Vagina (tissue), 2 donors: ENCODE data around the gene GPR75. TPM values are rescaled to one million over a fixed set of nuclear protein-coding genes. Genes with fewer than 3 reads are reported as not detected.
"Not testable (repeated sequence)": the region's sequence is repeated elsewhere in the genome, so short reads cannot be mapped to it uniquely, and the experiment has no call there.

Source experiments
- DNase-seq, 2 donors: peaks; one replicate each; pipeline ENCODE4 v3.0.0-alpha.2; 2017; ENCODE audit errors: extremely low spot score in 2 of 2
- H3K27ac ChIP-seq: fragments of 200-600 bp; sonication (generic); one replicate; pipeline ENCODE4 v1.5.1; 2019
- H3K27me3 ChIP-seq: fragments of 200-600 bp; sonication (generic); one replicate; pipeline ENCODE4 v1.5.1; 2019
- H3K36me3 ChIP-seq, 2 donors: fragments of 200-600 bp; sonication (generic); one replicate each; pipeline ENCODE4 v1.5.1; 2017 to 2019
- H3K4me1 ChIP-seq: fragments of 200-600 bp; sonication (generic); one replicate; pipeline ENCODE4 v1.5.1; 2019
- H3K4me3 ChIP-seq, 2 donors: fragments of 200-600 bp; sonication (generic); 1 replicate in 1 of 2; 2 replicates in 1 of 2; pipeline ENCODE4 v1.5.1; 2016 to 2019
- H3K9me3 ChIP-seq: fragments of 200-600 bp; sonication (generic); one replicate; pipeline ENCODE4 v1.5.1; 2019
- POLR2A ChIP-seq, 2 donors: fragments of 450-650 bp; IDR thresholded peaks; one replicate each; pipeline ENCODE4 v1.6.1; 2017; ENCODE audit warnings: antibody characterized with exemption in 2 of 2, mild to moderate bottlenecking in 2 of 2, moderate library complexity in 2 of 2
- POLR2AphosphoS5 ChIP-seq, 2 donors: sonication (generic); formaldehyde crosslinking; IDR thresholded peaks; one replicate each; pipeline ENCODE4 v1.9.0; 2017; ENCODE audit warnings: antibody characterized with exemption in 2 of 2, mild to moderate bottlenecking in 2 of 2, low read depth in 1 of 2; ENCODE audit not compliant: insufficient read depth in 1 of 2
- intact Hi-C: fragments of 100-400 bp; cut with DNase I; formaldehyde crosslinking; loops from one replicate; pipeline ENCODE4 v1.15.1; 2023
- total RNA-seq: library from RNA; depleted of rRNA; stranded (reverse); fragments of >200 nt; gene quantifications from one replicate; pipeline ENCODE4 v1.2.3, GENCODE V29; 2016
- TF ChIP-seq, protein P1 (sequence below), 3 experiments: fragments of 450-650 bp in 2 of 3; fragments of 200-600 bp in 1 of 3; sonication (generic) in 1 of 3; IDR thresholded peaks; one replicate each; pipeline ENCODE4 v1.5.1; 2017 to 2019; ENCODE audit warnings: antibody characterized with exemption in 3 of 3, mild to moderate bottlenecking in 2 of 3, moderate library complexity in 2 of 3

The GPR75 gene
- total RNA-seq, 1 donor from 2014 or later = 5.4 TPM

DNA sequence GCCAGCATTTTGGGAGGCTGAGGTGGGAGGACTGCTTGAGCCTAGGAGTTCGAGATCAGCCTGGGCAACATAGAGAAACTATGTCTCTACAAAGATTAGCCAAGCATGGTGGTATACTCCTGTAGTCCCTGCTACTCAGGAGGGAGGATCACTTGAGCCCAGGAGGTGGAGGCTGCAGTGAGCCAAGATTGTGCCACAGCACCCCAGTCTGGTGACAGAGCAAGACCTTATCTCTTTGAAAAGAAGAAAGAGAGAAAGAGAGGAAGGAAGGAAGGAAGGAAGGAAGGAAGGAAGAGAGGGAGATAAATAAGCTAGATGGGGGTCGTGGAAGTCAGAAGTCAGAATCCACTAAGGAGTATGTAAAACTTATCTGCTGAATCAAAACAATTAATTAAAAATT is 16.2 kb downstream of the GPR75 start:
- H3K27ac ChIP-seq = no peak overlapping the region
- no peak overlapping the region for H3K4me3 ChIP-seq
- TF ChIP-seq, protein P1, sequence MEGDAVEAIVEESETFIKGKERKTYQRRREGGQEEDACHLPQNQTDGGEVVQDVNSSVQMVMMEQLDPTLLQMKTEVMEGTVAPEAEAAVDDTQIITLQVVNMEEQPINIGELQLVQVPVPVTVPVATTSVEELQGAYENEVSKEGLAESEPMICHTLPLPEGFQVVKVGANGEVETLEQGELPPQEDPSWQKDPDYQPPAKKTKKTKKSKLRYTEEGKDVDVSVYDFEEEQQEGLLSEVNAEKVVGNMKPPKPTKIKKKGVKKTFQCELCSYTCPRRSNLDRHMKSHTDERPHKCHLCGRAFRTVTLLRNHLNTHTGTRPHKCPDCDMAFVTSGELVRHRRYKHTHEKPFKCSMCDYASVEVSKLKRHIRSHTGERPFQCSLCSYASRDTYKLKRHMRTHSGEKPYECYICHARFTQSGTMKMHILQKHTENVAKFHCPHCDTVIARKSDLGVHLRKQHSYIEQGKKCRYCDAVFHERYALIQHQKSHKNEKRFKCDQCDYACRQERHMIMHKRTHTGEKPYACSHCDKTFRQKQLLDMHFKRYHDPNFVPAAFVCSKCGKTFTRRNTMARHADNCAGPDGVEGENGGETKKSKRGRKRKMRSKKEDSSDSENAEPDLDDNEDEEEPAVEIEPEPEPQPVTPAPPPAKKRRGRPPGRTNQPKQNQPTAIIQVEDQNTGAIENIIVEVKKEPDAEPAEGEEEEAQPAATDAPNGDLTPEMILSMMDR (IDR thresholded peaks at IDR 0.05) = no peak
- TF ChIP-seq POLR2AphosphoS5 (IDR thresholded peaks at IDR 0.05; ENCODE audit: insufficient read depth in 1 of 2, low read depth in 1 of 2) (no peak), POLR2A (IDR thresholded peaks at IDR 0.05) (no peak)
- no peaks in the 10 kb centered on the region for H3K9me3 ChIP-seq
- no peaks in the 10 kb centered on the region for H3K4me1 ChIP-seq
- no peaks in the 10 kb centered on the region for H3K27me3 ChIP-seq
- H3K36me3 ChIP-seq = no peaks in the 10 kb centered on the region
- intact Hi-C loops = no loop called here
- DNase-seq = no peak

DNA sequence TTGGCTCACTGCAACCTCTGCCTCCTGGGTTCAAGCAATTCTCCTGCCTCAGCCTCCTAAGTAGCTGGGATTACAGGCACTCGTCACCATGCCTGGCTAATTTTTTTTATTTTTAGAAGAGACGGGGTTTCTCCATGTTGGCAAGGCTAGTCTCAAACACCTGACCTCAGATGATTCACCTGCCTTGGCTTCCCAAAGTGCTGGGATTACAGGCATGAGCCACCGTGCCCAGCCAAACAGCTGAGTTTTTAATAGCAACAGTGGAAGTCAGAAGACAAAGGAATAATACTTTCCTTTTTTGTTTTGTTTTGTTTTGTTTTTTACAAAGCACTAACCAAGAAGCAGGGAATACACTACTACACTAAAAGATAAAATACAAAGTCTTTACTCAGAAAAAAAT is 16.9 kb downstream of the GPR75 start:
- H3K9me3 ChIP-seq = no peaks in the 10 kb centered on the region
- no peaks in the 10 kb centered on the region for H3K4me1 ChIP-seq
- intact Hi-C loops = no loop called here
- TF ChIP-seq POLR2AphosphoS5 (IDR thresholded peaks at IDR 0.05; ENCODE audit: insufficient read depth in 1 of 2, low read depth in 1 of 2) (no peak), POLR2A (IDR thresholded peaks at IDR 0.05) (no peak)
- TF ChIP-seq, protein P1 (IDR thresholded peaks at IDR 0.05) = no peak
- no peak overlapping the region for H3K27ac ChIP-seq
- no peaks in the 10 kb centered on the region for H3K36me3 ChIP-seq
- DNase-seq = no peak
- H3K4me3 ChIP-seq = no peak overlapping the region
- H3K27me3 ChIP-seq = no peaks in the 10 kb centered on the region

DNA sequence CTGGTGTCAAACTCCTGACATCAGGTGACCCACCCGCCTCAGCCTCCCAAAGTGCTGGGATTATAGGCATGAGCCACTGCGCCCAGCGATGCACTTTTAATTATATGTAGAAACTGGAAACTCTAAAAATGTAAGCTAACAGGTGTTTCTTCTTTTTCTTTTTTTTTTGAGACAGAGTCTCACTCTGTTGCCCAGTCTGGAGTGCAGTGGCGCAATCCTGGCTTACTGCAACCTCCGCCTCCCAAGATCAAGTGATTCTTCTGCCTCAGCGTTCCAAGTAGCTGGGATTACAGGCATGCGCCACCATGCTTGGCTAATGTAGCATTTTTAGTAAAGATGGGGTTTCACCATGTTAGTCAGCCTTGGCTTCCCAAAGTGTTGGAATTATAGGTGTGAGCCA is 18.1 kb downstream of the GPR75 start:
- H3K36me3 ChIP-seq, H3K9me3 ChIP-seq, intact Hi-C loops, H3K27ac ChIP-seq, H3K4me1 ChIP-seq, H3K27me3 ChIP-seq, H3K4me3 ChIP-seq, DNase-seq: not testable (repeated sequence)

DNA sequence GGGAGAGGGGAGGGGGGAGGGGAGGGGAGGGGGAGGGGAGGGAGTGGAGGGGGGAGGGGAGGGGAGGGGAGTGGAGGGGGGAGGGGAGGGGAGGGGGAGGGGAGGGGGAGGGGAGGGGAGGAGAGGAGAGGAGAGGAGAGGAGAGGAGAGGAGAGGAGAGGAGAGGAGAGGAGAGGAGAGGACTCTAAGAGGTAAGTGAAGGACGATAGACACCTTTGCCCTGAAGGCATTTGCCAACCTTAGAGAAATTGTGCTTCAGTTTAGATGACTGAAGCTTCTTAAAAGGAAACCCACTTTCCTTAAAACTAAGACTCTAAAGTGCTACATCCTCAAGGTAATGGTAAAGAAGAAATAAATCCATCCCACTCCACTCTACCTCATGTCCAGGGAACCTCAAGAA is 19.2 kb downstream of the GPR75 start:
- TF ChIP-seq POLR2AphosphoS5 (IDR thresholded peaks at IDR 0.05; ENCODE audit: insufficient read depth in 1 of 2, low read depth in 1 of 2) = no peak
- TF ChIP-seq POLR2A (IDR thresholded peaks at IDR 0.05) = no peak
- TF ChIP-seq, protein P1 (IDR thresholded peaks at IDR 0.05) = no peak
- Histone ChIP-seq H3K4me3 (no peak overlapping the region), H3K27ac (no peak overlapping the region), H3K4me1 (no peaks in the 10 kb centered on the region), H3K36me3 (no peaks in the 10 kb centered on the region), H3K9me3 (no peaks in the 10 kb centered on the region), H3K27me3 (no peaks in the 10 kb centered on the region)
- intact Hi-C loops = no loop called here
- no peak for DNase-seq

DNA sequence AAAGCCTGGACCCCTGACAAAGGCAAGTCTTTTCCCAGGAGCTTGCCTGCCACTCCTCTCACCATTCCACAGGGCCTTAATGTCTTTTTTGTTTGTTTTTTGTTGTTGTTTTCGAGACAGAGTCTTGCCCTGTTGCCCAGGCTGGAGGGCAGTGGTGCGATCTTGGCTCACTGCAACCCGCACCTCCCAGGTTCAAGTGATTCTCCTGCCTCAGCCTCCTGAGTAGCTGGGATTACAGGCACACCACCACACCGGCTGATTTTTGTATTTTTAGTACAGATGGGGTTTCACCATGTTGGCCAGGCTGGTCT is 29.8 kb downstream of the GPR75 start:
- intact Hi-C loops, DNase-seq, H3K27ac ChIP-seq, H3K4me3 ChIP-seq, H3K27me3 ChIP-seq, H3K36me3 ChIP-seq, H3K9me3 ChIP-seq: not testable (repeated sequence)
- H3K4me1 ChIP-seq = peaks cover 17% of the 10 kb centered on the region

DNA sequence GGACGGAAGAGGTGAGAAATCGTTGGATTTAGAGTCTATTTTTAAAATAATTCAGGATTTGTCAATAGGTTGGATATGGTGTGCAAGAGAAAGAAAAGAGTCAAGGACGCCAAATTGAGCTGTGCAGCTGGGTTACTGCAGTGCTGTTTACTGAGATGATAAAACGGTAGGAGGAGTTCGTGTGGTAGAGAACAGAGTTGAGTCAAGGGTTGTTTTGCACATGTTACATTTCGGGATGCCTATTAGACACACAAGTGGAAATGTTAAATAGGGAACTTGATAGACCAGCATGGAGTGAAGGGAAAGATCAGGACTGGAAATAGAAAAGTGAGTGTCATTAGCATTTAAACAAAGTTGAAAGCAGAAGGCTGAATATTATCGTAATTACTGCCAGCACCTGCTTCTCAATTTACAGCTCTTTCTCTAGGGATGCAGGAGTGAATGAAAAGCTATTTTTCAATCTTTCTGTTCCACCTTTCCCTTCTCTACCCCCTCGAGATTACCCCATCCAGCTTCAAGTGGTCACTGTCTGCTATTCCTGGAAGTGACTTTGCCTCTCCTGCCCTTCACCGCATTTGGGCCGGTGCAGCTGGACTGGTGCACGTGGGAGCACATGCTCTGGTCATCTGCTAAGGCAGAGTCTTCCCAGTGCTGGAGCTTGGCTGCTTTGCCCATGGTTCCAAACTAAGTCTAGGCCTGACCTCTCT is 30.3 kb downstream of the GPR75 start:
- no peak overlapping the region for H3K4me3 ChIP-seq
- H3K27ac ChIP-seq = no peak overlapping the region
- H3K4me1 ChIP-seq = peaks cover 17% of the 10 kb centered on the region
- intact Hi-C loops = no loop called here
- H3K9me3 ChIP-seq = no peaks in the 10 kb centered on the region
- no peak for DNase-seq
- H3K36me3 ChIP-seq = peaks cover 0 to 5% of the 10 kb centered on the region in 2 donors
- no peaks in the 10 kb centered on the region for H3K27me3 ChIP-seq
- TF ChIP-seq POLR2AphosphoS5 (IDR thresholded peaks at IDR 0.05; ENCODE audit: insufficient read depth in 1 of 2, low read depth in 1 of 2) (no peak), POLR2A (IDR thresholded peaks at IDR 0.05) (no peak)
- TF ChIP-seq, protein P1 (IDR thresholded peaks at IDR 0.05) = no peak
